H1 (cell line): ENCODE data around the gene GPR25. TPM values are rescaled to one million over a fixed set of nuclear protein-coding genes. Genes with fewer than 3 reads are reported as not detected.

Experiments used
- CTCF ChIA-PET: fragments of 300-600 bp; sonication (Branson Sonifier 250); formaldehyde crosslinking; loops from one replicate; lab custom pipeline; 2021; ENCODE audit not compliant: partially characterized antibody; lab: Charles Lee
- POLR2A ChIA-PET: fragments of 300-600 bp; sonication (Branson Sonifier 250); formaldehyde crosslinking; loops from one replicate; lab custom pipeline; 2021; ENCODE audit warnings: inconsistent platforms; ENCODE audit not compliant: partially characterized antibody; lab: Charles Lee
- DNase-seq, 2 experiments: peaks; one replicate each; pipeline versions ENCODE4 v3.0.0 to v3.0.0-alpha.2; 2010 to 2022; ENCODE audit warnings: low spot score in 2 of 2, low read depth in 1 of 2, mixed read lengths in 1 of 2
- FAIRE-seq: peaks from 2 replicates; lab custom pipeline; 2011; peaks lifted over from hg19 to GRCh38; lab: Jason Lieb, UNC
- H2AFZ ChIP-seq: 2 replicates; pipeline ENCODE4 v1.8.1; 2012; ENCODE audit warnings: low read length, inconsistent platforms
- H2AK5ac ChIP-seq: 2 replicates; pipeline ENCODE4 v1.6.1; 2013; ENCODE audit warnings: low read depth, low read length
- H2BK120ac ChIP-seq: replicated peaks from 2 replicates; pipeline ENCODE3; 2013; ENCODE audit warnings: low read depth, low read length, inconsistent platforms
- H2BK12ac ChIP-seq: 2 replicates; pipeline ENCODE4 v1.6.1; 2013; ENCODE audit warnings: low read depth, low read length
- H2BK15ac ChIP-seq: 2 replicates; pipeline ENCODE4 v1.6.1; 2013; ENCODE audit warnings: low read length
- H2BK20ac ChIP-seq: 2 replicates; pipeline ENCODE4 v1.6.1; 2013; ENCODE audit warnings: low read length
- H2BK5ac ChIP-seq: 2 replicates; pipeline ENCODE4 v1.6.1; 2013; ENCODE audit warnings: low read depth, low read length
- H3K14ac ChIP-seq: 2 replicates; pipeline ENCODE4 v1.6.1; 2013; ENCODE audit warnings: inconsistent platforms; ENCODE audit not compliant: insufficient read length
- H3K18ac ChIP-seq: 2 replicates; pipeline ENCODE4 v1.6.1; 2013; ENCODE audit warnings: low read length; ENCODE audit errors: extremely low read depth
- H3K23ac ChIP-seq: 2 replicates; pipeline ENCODE4 v1.6.1; 2013; ENCODE audit warnings: inconsistent platforms; ENCODE audit not compliant: insufficient read length
- H3K23me2 ChIP-seq: 2 replicates; pipeline ENCODE4 v1.6.1; 2013; ENCODE audit warnings: low read depth, low read length
- H3K27ac ChIP-seq: 2 replicates; pipeline ENCODE4 v1.6.1; 2011; ENCODE audit warnings: low read depth, low read length, inconsistent platforms
- H3K27me3 ChIP-seq, 4 experiments: replicated peaks in 1 of 4; 1 replicate in 1 of 4; 2 replicates in 3 of 4; pipeline versions ENCODE4 v1.6.1 to v1.8.1; 2011 to 2013; ENCODE audit warnings: low read length in 3 of 4, mild to moderate bottlenecking in 3 of 4, inconsistent platforms in 2 of 4, mixed read lengths in 2 of 4, moderate library complexity in 1 of 4; ENCODE audit not compliant: control insufficient read depth in 3 of 4, insufficient read depth in 3 of 4; ENCODE audit errors: extremely low read depth in 1 of 4
- H3K36me3 ChIP-seq, 4 experiments: 2 replicates each; pipeline versions ENCODE4 v1.6.1 to v1.8.1; 2011 to 2013; ENCODE audit warnings: mild to moderate bottlenecking in 4 of 4, low read length in 3 of 4, moderate library complexity in 2 of 4, control low read depth in 1 of 4, inconsistent platforms in 1 of 4; ENCODE audit not compliant: insufficient read depth in 4 of 4, control insufficient read depth in 2 of 4
- H3K4ac ChIP-seq: replicated peaks from 2 replicates; pipeline ENCODE3; 2013; ENCODE audit warnings: low read length, low read depth, mixed read lengths, inconsistent platforms; ENCODE audit not compliant: insufficient read length
- H3K4me1 ChIP-seq, 4 experiments: replicated peaks in 1 of 4; 1 replicate in 1 of 4; 2 replicates in 3 of 4; pipeline versions ENCODE4 v1.6.1 to v1.8.1; 2011 to 2013; ENCODE audit warnings: low read length in 3 of 4, inconsistent platforms in 2 of 4, mixed read lengths in 1 of 4; ENCODE audit not compliant: insufficient read depth in 4 of 4, control insufficient read depth in 3 of 4
- H3K4me2 ChIP-seq, 2 experiments: 2 replicates each; pipeline versions ENCODE4 v1.6.1 to v1.8.1; 2011 to 2013; ENCODE audit warnings: low read depth in 2 of 2, low read length in 2 of 2, control low read depth in 1 of 2, inconsistent platforms in 1 of 2, mild to moderate bottlenecking in 1 of 2; ENCODE audit not compliant: insufficient read depth in 1 of 2
- H3K4me3 ChIP-seq, 4 experiments: fragments of 200-600, 300-600 bp in 1 of 4; sonication (generic), shearing (Covaris generic), sonication (Bioruptor Twin) in 1 of 4; 2 replicates each; pipeline versions ENCODE4 v1.5.1 to v1.8.1; 2011 to 2016; ENCODE audit warnings: low read length in 4 of 4, low read depth in 3 of 4, control low read depth in 2 of 4, inconsistent platforms in 2 of 4, mild to moderate bottlenecking in 2 of 4, mixed read lengths in 1 of 4, moderate library complexity in 1 of 4; ENCODE audit not compliant: insufficient read depth in 2 of 4; ENCODE audit errors: extremely low read depth in 1 of 4
- H3K56ac ChIP-seq: replicated peaks from 2 replicates; pipeline ENCODE3; 2013; ENCODE audit warnings: low read depth, mild to moderate bottlenecking, mixed read lengths, low read length, inconsistent platforms; ENCODE audit not compliant: insufficient read length
- H3K79me1 ChIP-seq: 2 replicates; pipeline ENCODE4 v1.6.1; 2013; ENCODE audit warnings: low read depth, low read length, control low read depth
- H3K79me2 ChIP-seq, 2 experiments: 2 replicates each; pipeline versions ENCODE4 v1.6.1 to v1.8.1; 2012 to 2013; ENCODE audit warnings: low read length in 2 of 2, mild to moderate bottlenecking in 2 of 2, inconsistent platforms in 1 of 2; ENCODE audit not compliant: insufficient read depth in 2 of 2, control insufficient read depth in 1 of 2
- H3K9ac ChIP-seq, 4 experiments: replicated peaks in 1 of 4; 1 replicate in 1 of 4; 2 replicates in 3 of 4; pipeline versions ENCODE4 v1.6.1 to v1.8.1; 2011 to 2013; ENCODE audit warnings: low read depth in 3 of 4, low read length in 3 of 4, control low read depth in 2 of 4, mild to moderate bottlenecking in 2 of 4, moderate library complexity in 2 of 4, inconsistent platforms in 1 of 4; ENCODE audit errors: extremely low read depth in 1 of 4
- H3K9me3 ChIP-seq, 2 experiments: 2 replicates each; pipeline versions ENCODE4 v1.6.1 to v1.8.1; 2012 to 2013; ENCODE audit warnings: mild to moderate bottlenecking in 2 of 2, moderate library complexity in 2 of 2, control low read depth in 1 of 2, inconsistent platforms in 1 of 2, low read depth in 1 of 2, low read length in 1 of 2, mixed read lengths in 1 of 2; ENCODE audit not compliant: insufficient read depth in 2 of 2
- H4K20me1 ChIP-seq, 2 experiments: replicated peaks in 1 of 2; 2 replicates each; pipeline versions ENCODE3 to v1.8.1; 2011 to 2013; ENCODE audit warnings: inconsistent platforms in 2 of 2, low read length in 2 of 2, mild to moderate bottlenecking in 1 of 2; ENCODE audit not compliant: insufficient read depth in 2 of 2, control insufficient read depth in 1 of 2
- H4K5ac ChIP-seq: 2 replicates; pipeline ENCODE4 v1.6.1; 2013; ENCODE audit warnings: low read length, low read depth, mixed read lengths, inconsistent platforms; ENCODE audit not compliant: insufficient read length
- H4K8ac ChIP-seq: 2 replicates; pipeline ENCODE4 v1.8.0; 2013; ENCODE audit warnings: mild to moderate bottlenecking, moderate library complexity, low read length, inconsistent platforms; ENCODE audit not compliant: insufficient read depth; ENCODE audit errors: extremely low read depth
- H4K91ac ChIP-seq: replicated peaks from 2 replicates; pipeline ENCODE3; 2013; ENCODE audit warnings: low read length, mixed read lengths, inconsistent platforms; ENCODE audit not compliant: insufficient read length
- CBX5 ChIP-seq: fragments of 300-800, 300-1000 bp; sonication (generic); IDR thresholded peaks from 2 replicates; pipeline ENCODE4 v1.7.1; 2016; ENCODE audit warnings: antibody characterized with exemption, low read length, low read depth
- CREB1 ChIP-seq: IDR thresholded peaks from 2 replicates; pipeline ENCODE4 v1.6.1; 2012; ENCODE audit warnings: inconsistent platforms
- EP300 ChIP-seq, 2 experiments: IDR thresholded peaks; 1 replicate in 1 of 2; 2 replicates in 1 of 2; pipeline ENCODE4 v1.6.1; 2011 to 2012; ENCODE audit warnings: low read depth in 2 of 2, low read length in 2 of 2, mild to moderate bottlenecking in 2 of 2, borderline replicate concordance in 1 of 2, inconsistent platforms in 1 of 2, moderate library complexity in 1 of 2
- GTF2F1 ChIP-seq: IDR thresholded peaks from 2 replicates; pipeline ENCODE4 v1.6.1; 2012; ENCODE audit warnings: low read depth, low read length, improper control_type of control experiment, borderline replicate concordance
- MAFK ChIP-seq: IDR thresholded peaks from 2 replicates; pipeline ENCODE4 v1.6.1; 2012; ENCODE audit warnings: low read depth, mild to moderate bottlenecking, improper control_type of control experiment, low read length
- SIN3A ChIP-seq, 2 experiments: IDR thresholded peaks in 1 of 2; conservative IDR thresholded peaks in 1 of 2; 2 replicates each; pipeline ENCODE4 v1.6.1; 2011 to 2012; ENCODE audit warnings: low read length in 2 of 2, improper control_type of control experiment in 1 of 2, low read depth in 1 of 2, mild to moderate bottlenecking in 1 of 2
- SIRT6 ChIP-seq: IDR thresholded peaks from one replicate; pipeline ENCODE4 v1.7.1; 2012; ENCODE audit warnings: low read length, inconsistent platforms
- SUZ12 ChIP-seq: fragments of 200-600 bp; sonication (generic); IDR thresholded peaks from 2 replicates; pipeline ENCODE4 v1.6.1; 2012; ENCODE audit warnings: mild to moderate bottlenecking, inconsistent platforms, low read length, moderate library complexity, mixed read lengths
- TEAD4 ChIP-seq: IDR thresholded peaks from 2 replicates; pipeline ENCODE4 v1.6.1; 2012; ENCODE audit warnings: low read depth, low read length, inconsistent platforms, mixed read lengths
- YY1 ChIP-seq: IDR thresholded peaks from 2 replicates; pipeline ENCODE4 v1.6.1; 2011; ENCODE audit warnings: low read depth, mild to moderate bottlenecking, low read length
- WGBS, 2 experiments: shearing (Covaris generic) in 1 of 2; methylation state at CpG; one replicate each; pipeline versions ENCODE4 v1.1.6 to v1.1.7; 2013 to 2015; ENCODE audit warnings: low lambda C conversion rate in 2 of 2, mixed read lengths in 2 of 2, inconsistent platforms in 1 of 2, low coverage in 1 of 2, missing lambda C conversion rate in 1 of 2; ENCODE audit not compliant: insufficient replicate concordance in 2 of 2, insufficient coverage in 1 of 2, insufficient read length in 1 of 2; ENCODE audit errors: extremely low coverage in 1 of 2, missing lambda C conversion rate in 1 of 2; 5-methylcytosine and 5-hydroxymethylcytosine counted together
- polyA plus RNA-seq, 7 experiments: library from polyadenylated mRNA; depleted of rRNA in 3 of 7; stranded (reverse) in 5 of 7; unstranded in 2 of 7; fragments of >200 nt in 5 of 7; fragments of 200-250 nt in 2 of 7; gene quantifications; 1 replicate in 5 of 7; 2 replicates in 1 of 7; 4 replicates in 1 of 7; pipeline versions ENCODE4 v1.2.1 to v1.2.3, GENCODE V29; 2011 to 2013; ENCODE audit warnings: missing spikeins in 2 of 7, mixed read lengths in 2 of 7
- total RNA-seq: library from RNA; stranded (reverse); fragmentation: NEBNext Ultra II Directional; extraction: Animal tissue kit (Norgen Biotek cat#: 25700); gene quantifications from 2 replicates; pipeline ENCODE4 v1.2.1, GENCODE V29; 2021
- TF ChIP-seq, protein P1 (sequence below): IDR thresholded peaks from 2 replicates; pipeline ENCODE4 v1.6.1; 2011; ENCODE audit warnings: low read length, improper control_type of control experiment

The GPR25 gene
- total and polyA plus RNA-seq, 2 of the 8 experiments (the other 6 are each of a cell fraction or from before 2014, with no cell fraction given): not detected

DNA sequence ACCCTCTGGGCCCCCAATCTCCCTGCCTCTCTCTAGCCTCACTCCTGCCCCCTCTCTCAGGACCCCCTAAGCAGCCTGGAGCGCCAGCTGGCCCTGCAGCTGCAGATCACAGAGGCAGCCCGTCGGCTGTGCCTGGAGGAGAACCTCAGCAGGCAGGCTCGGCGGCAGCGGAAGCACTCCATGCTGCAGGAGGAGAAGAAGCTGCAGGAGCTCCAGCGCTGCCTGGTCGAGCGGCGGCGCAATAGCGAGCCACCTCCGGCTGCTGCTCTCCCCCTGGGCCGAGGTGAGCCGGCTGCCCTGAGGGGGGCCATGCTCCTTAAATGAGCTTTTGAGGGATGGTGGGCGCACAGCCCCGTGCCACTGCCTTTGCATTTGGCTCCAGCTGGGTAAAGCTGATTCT is 28.1 kb downstream of the GPR25 start:
- H2AK5ac ChIP-seq: no peak overlapping the region
- H4K20me1 ChIP-seq: peaks cover 6 to 14% of the 10 kb centered on the region in 2 experiments
- H3K79me1 ChIP-seq: peaks cover 18% of the 10 kb centered on the region
- ChIA-PET POLR2A (interaction anchor here (0.6 to 15.2 kb wide), 8 partner anchors 8 to 124 kb away, joined by 3 to 208 read pairs (median 4); partner anchors contain the start of gene INAVA), CTCF (interaction anchor here (0.8 to 3.0 kb wide), 9 partner anchors 9 to 279 kb away, joined by 3 to 17 read pairs (median 5); no protein-coding TSS in a partner anchor)
- H3K18ac ChIP-seq: no peak overlapping the region
- no peak overlapping the region for H3K4me3 ChIP-seq
- H3K36me3 ChIP-seq: peaks cover 13 to 56% (median 35%) of the 10 kb centered on the region in 4 experiments; a peak in 7 of 8 replicates
- H2BK15ac ChIP-seq: no peak overlapping the region
- TF ChIP-seq, protein P1, sequence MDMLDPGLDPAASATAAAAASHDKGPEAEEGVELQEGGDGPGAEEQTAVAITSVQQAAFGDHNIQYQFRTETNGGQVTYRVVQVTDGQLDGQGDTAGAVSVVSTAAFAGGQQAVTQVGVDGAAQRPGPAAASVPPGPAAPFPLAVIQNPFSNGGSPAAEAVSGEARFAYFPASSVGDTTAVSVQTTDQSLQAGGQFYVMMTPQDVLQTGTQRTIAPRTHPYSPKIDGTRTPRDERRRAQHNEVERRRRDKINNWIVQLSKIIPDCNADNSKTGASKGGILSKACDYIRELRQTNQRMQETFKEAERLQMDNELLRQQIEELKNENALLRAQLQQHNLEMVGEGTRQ: no peak
- no peak for TF ChIP-seq EP300 (IDR thresholded peaks at IDR 0.05; ENCODE audit: borderline replicate concordance in 1 of 2, low read depth in 2 of 2, low read length in 2 of 2)
- no peak for TF ChIP-seq YY1
- TF ChIP-seq SIRT6: no peak
- no peak for TF ChIP-seq CBX5
- no peak for TF ChIP-seq GTF2F1
- TF ChIP-seq SIN3A (conservative IDR thresholded peaks at IDR 0.05 in 1 of 2, IDR thresholded peaks at IDR 0.05 in 1 of 2; ENCODE audit: low read depth in 1 of 2, low read length in 2 of 2): no peak
- TF ChIP-seq CREB1: no peak
- TF ChIP-seq SUZ12: no peak
- no peak for TF ChIP-seq MAFK
- no peak for TF ChIP-seq TEAD4
- peaks cover under 1 to 20% of the 10 kb centered on the region in 2 experiments for H3K79me2 ChIP-seq
- no peak overlapping the region for H3K9ac ChIP-seq
- H2BK5ac ChIP-seq: no peak overlapping the region
- WGBS, 2 experiments: 90% methylated on average over 7 of the region's 17 CpGs; no CpG with 5 or more reads in 1 of the 2 experiments
- H4K91ac ChIP-seq: no peak overlapping the region
- H4K8ac ChIP-seq: no peak overlapping the region
- no peak for FAIRE-seq
- H2BK120ac ChIP-seq: no peak overlapping the region
- H4K5ac ChIP-seq: no peak overlapping the region
- H3K4me2 ChIP-seq: no peak overlapping the region
- no peak overlapping the region for H2BK20ac ChIP-seq
- H3K4me1 ChIP-seq: peaks cover 0 to 8% (median 6%) of the 10 kb centered on the region in 4 experiments; a peak in 5 of 7 replicates
- DNase-seq: no peak
- H3K4ac ChIP-seq: no peak overlapping the region
- H3K27me3 ChIP-seq: no peaks in the 10 kb centered on the region
- H3K23ac ChIP-seq: no peak overlapping the region
- no peak overlapping the region for H2AFZ ChIP-seq
- no peak overlapping the region for H3K56ac ChIP-seq
- no peak overlapping the region for H3K27ac ChIP-seq
- H3K23me2 ChIP-seq: no peaks in the 10 kb centered on the region
- H2BK12ac ChIP-seq: no peak overlapping the region
- no peaks in the 10 kb centered on the region for H3K9me3 ChIP-seq
- no peak overlapping the region for H3K14ac ChIP-seq
